Right lobe of liver (tissue), 4 donors: ENCODE measurements around the gene THADA.

Experiments used
- CTCF ChIP-seq, 4 donors: fragments of 200-600 bp in 3 of 4; fragments of 450-650 bp in 1 of 4; IDR thresholded peaks; one replicate each; pipeline versions ENCODE4 v1.5.1 to v1.8.0; 2016 to 2022; ENCODE audit warnings: antibody characterized with exemption in 4 of 4, mild to moderate bottlenecking in 2 of 4
- POLR2A ChIP-seq: fragments of 450-650 bp; IDR thresholded peaks from one replicate; pipeline ENCODE4 v1.6.1; 2017; ENCODE audit warnings: antibody characterized with exemption, mild to moderate bottlenecking
- donor health status: DM: no; HTN: no; CAD: no.
- donor health status: DM: no; HTN: no; CAD: no.
- donor health status: DM: no; HTN: yes; CAD: no.

- no peak for TF ChIP-seq CTCF (IDR thresholded peaks at IDR 0.05)
- peak; percentile 99 for TF ChIP-seq POLR2A
Observed at GRCh38 chr2:43226558-43226954, 369.3 kb downstream of the THADA start, which contains the start of gene ZFP36L2.
